OCI-LY7 (cell line): ENCODE data around the gene ATP6V1B1.

ENCODE experiments used
- CTCF ChIP-seq: fragments of 200-600 bp; sonication (generic); conservative IDR thresholded peaks from 2 replicates; pipeline ENCODE4 v1.5.1; 2014; ENCODE audit warnings: mild to moderate bottlenecking, antibody characterized with exemption, low read length, moderate library complexity, mixed read lengths
- EZH2phosphoT487 ChIP-seq: fragments of 200-600 bp; sonication (generic); IDR thresholded peaks from 2 replicates; pipeline ENCODE4 v1.6.1; 2018; ENCODE audit warnings: low read depth, borderline replicate concordance, mild to moderate bottlenecking, mixed run types, antibody characterized with exemption, low read length, moderate library complexity, mixed read lengths

DNA sequence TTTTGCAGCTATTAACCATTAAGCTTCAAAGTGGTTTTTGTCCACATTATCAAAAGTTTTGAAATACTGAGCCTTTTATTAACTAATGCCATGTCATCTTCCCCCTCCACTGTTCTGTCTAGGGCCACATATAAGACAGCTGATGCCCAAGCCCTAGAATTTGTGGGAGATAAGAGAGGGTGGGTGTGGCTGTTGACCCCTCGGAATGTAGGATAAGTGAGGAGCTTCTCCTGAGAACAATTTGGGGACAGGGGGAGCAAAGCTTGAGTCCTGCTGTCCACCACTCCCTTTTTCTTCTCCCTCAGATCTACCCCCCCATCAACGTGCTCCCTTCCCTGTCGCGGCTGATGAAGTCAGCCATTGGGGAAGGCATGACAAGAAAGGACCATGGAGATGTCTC lies 28.4 kb downstream of the ATP6V1B1 start:
- no peak for TF ChIP-seq EZH2phosphoT487
- TF ChIP-seq CTCF, result no peak
